Measurements from ENCODE around the gene SETD1A. TPM values are rescaled to one million over a fixed set of nuclear protein-coding genes. Genes with fewer than 3 reads are reported as not detected.
A peak's percentile ranks its signal among the peaks of the same experiment; 100 is the strongest.
"Not testable (repeated sequence)": the region's sequence is repeated elsewhere in the genome, so short reads cannot be mapped to it uniquely, and the experiment has no call there.

Gene SETD1A
- total RNA-seq, 1 donor from 2014 or later: 3.2 TPM

DNA sequence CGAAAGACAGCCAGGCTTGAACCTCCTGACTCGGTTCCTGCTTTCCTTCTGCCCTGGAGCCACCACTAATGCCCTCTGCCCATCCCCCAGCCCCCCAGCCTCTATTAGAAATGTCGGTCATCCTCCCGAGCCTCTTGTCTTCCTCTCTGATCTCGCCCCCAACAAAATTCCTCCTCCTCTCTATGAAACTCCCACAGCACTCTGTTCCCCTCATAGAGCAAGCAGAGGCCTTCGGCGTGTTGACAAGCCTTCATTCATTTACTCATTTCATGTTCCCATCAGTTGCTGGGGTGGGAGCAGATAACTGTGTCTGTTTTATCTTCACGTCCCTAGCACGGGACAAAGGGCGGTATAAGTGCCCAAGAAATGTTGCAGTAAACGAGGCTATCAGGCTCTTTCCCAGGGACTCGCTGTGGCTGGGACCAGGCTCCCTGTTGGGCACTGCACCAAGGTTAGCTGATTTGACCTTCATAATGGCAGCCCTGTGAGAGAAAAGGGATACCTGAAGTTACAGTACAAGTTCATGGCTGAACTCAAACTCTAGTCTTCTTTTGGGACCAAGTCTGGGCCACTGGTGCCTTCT is 26.4 kb upstream of the SETD1A start:
- Histone ChIP-seq H3K79me2 (ENCODE audit: low read depth) (peaks cover 2% of the 10 kb centered on the region), H3K9me3 (ENCODE audit: low read depth) (no peaks in the 10 kb centered on the region), H3K9ac (no peak overlapping the region), H2AFZ (replicated peaks) (no peak overlapping the region), H3K4me1 (no peaks in the 10 kb centered on the region), H4K20me1 (ENCODE audit: low read depth) (peaks cover 35% of the 10 kb centered on the region), H3K27me3 (no peaks in the 10 kb centered on the region), H3K4me2 (no peak overlapping the region), H3K36me3 (no peaks in the 10 kb centered on the region), H3F3A (ENCODE audit: low read depth) (peaks cover 12% of the 10 kb centered on the region), H3K27ac (no peak overlapping the region), H3K4me3 (no peak overlapping the region)
- no peak overlapping the region for H3K4me3 Mint-ChIP-seq
- peaks cover 20% of the 10 kb centered on the region for H3K36me3 Mint-ChIP-seq
- no peaks in the 10 kb centered on the region for H3K9me3 Mint-ChIP-seq
- TF ChIP-seq, protein P1, sequence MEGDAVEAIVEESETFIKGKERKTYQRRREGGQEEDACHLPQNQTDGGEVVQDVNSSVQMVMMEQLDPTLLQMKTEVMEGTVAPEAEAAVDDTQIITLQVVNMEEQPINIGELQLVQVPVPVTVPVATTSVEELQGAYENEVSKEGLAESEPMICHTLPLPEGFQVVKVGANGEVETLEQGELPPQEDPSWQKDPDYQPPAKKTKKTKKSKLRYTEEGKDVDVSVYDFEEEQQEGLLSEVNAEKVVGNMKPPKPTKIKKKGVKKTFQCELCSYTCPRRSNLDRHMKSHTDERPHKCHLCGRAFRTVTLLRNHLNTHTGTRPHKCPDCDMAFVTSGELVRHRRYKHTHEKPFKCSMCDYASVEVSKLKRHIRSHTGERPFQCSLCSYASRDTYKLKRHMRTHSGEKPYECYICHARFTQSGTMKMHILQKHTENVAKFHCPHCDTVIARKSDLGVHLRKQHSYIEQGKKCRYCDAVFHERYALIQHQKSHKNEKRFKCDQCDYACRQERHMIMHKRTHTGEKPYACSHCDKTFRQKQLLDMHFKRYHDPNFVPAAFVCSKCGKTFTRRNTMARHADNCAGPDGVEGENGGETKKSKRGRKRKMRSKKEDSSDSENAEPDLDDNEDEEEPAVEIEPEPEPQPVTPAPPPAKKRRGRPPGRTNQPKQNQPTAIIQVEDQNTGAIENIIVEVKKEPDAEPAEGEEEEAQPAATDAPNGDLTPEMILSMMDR (IDR thresholded peaks at IDR 0.05): no peak
- TF ChIP-seq EZH2 (IDR thresholded peaks at IDR 0.05) (no peak), EZH2phosphoT487 (IDR thresholded peaks at IDR 0.05) (no peak)
- no peak for DNase-seq (ENCODE audit: low spot score)
- peaks cover 10% of the 10 kb centered on the region for H3K4me1 Mint-ChIP-seq
- no peak overlapping the region for H3K27ac Mint-ChIP-seq
- peaks cover 5% of the 10 kb centered on the region for H3K27me3 Mint-ChIP-seq (ENCODE audit: insufficient read depth, low read depth)

- Mint-ChIP-seq H3K27ac (peak overlapping the region; percentile 30), H3K4me1 (peaks cover 4% of the 10 kb centered on the region), H3K4me3 (peak overlapping the region; percentile 45), H3K9me3 (no peaks in the 10 kb centered on the region), H3K27me3 (ENCODE audit: insufficient read depth, low read depth) (peaks cover 2% of the 10 kb centered on the region), H3K36me3 (peaks cover 30% of the 10 kb centered on the region)
- H3K27ac ChIP-seq: no peak overlapping the region
- no peak overlapping the region for H2AFZ ChIP-seq (replicated peaks)
- no peak overlapping the region for H3K9ac ChIP-seq
- H3F3A ChIP-seq (ENCODE audit: low read depth): peaks cover 12% of the 10 kb centered on the region
- H3K4me1 ChIP-seq: no peaks in the 10 kb centered on the region
- peak; percentile 74 for DNase-seq (ENCODE audit: low spot score)
- H3K4me3 ChIP-seq: no peak overlapping the region
- TF ChIP-seq, protein P1 (IDR thresholded peaks at IDR 0.05): peak; percentile 64
- no peak for TF ChIP-seq EZH2 (IDR thresholded peaks at IDR 0.05)
- H3K36me3 ChIP-seq: no peaks in the 10 kb centered on the region
- H3K4me2 ChIP-seq: no peak overlapping the region
- no peaks in the 10 kb centered on the region for H3K27me3 ChIP-seq
- no peaks in the 10 kb centered on the region for H3K79me2 ChIP-seq (ENCODE audit: low read depth)
- peaks cover 16% of the 10 kb centered on the region for H4K20me1 ChIP-seq (ENCODE audit: low read depth)
- no peaks in the 10 kb centered on the region for H3K9me3 ChIP-seq (ENCODE audit: low read depth)
Measured at GRCh38 chr16:30934827-30935557, 22.6 kb upstream of the SETD1A start.

DNA sequence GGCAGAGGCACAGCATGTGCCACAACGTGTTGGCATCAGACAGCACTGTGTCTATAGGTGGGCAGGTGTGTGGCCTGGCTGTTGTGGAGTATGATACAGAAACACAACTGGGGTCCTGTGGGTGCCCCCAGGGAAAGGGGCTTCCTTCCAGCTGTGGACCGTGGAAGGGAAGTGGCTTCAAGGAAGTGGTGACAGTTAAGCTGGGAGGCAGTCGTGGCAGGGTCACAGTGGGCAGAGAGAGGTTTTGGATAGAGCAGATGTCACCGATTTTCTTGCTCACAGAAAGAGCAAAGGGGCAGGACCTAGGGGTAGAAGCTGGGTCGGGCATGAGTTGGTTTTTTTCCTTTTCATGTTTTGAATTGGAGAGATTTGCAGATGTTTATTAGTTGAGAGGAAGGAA is 19.9 kb upstream of the SETD1A start:
- Histone ChIP-seq H4K20me1 (ENCODE audit: low read depth) (peaks cover 27% of the 10 kb centered on the region), H3K4me3 (no peak overlapping the region), H3K36me3 (no peaks in the 10 kb centered on the region), H3K4me2 (no peak overlapping the region), H3F3A (ENCODE audit: low read depth) (peaks cover 24% of the 10 kb centered on the region), H2AFZ (replicated peaks) (no peak overlapping the region), H3K4me1 (no peaks in the 10 kb centered on the region), H3K27ac (no peak overlapping the region), H3K27me3 (no peaks in the 10 kb centered on the region), H3K79me2 (ENCODE audit: low read depth) (peaks cover 2% of the 10 kb centered on the region), H3K9ac (no peak overlapping the region), H3K9me3 (ENCODE audit: low read depth) (no peaks in the 10 kb centered on the region)
- no peak overlapping the region for H3K4me3 Mint-ChIP-seq
- H3K27me3 Mint-ChIP-seq (ENCODE audit: insufficient read depth, low read depth): no peaks in the 10 kb centered on the region
- peaks cover 27% of the 10 kb centered on the region for H3K36me3 Mint-ChIP-seq
- H3K9me3 Mint-ChIP-seq: no peaks in the 10 kb centered on the region
- no peak for TF ChIP-seq EZH2phosphoT487 (IDR thresholded peaks at IDR 0.05)
- TF ChIP-seq, protein P1 (IDR thresholded peaks at IDR 0.05): no peak
- TF ChIP-seq EZH2 (IDR thresholded peaks at IDR 0.05): no peak
- peaks cover 15% of the 10 kb centered on the region for H3K4me1 Mint-ChIP-seq
- DNase-seq (ENCODE audit: low spot score): no peak
- peak overlapping the region; percentile 1 for H3K27ac Mint-ChIP-seq

GRCh38 chr16:30939571-30939970 is 18.0 kb upstream of the SETD1A start:
- peaks cover 23% of the 10 kb centered on the region for H3F3A ChIP-seq (ENCODE audit: low read depth)
- H3K9me3 ChIP-seq (ENCODE audit: low read depth); DNase-seq (ENCODE audit: low spot score); H3K4me2 ChIP-seq; H3K4me3 ChIP-seq; H2AFZ ChIP-seq (replicated peaks); H3K27me3 ChIP-seq; H3K36me3 ChIP-seq; H3K9ac ChIP-seq; H3K27ac ChIP-seq; H3K4me1 ChIP-seq; H3K9me3 Mint-ChIP-seq; H3K27me3 Mint-ChIP-seq (ENCODE audit: insufficient read depth, low read depth): not testable (repeated sequence)
- Mint-ChIP-seq H3K4me3 (peak overlapping the region; percentile 46), H3K4me1 (peaks cover 17% of the 10 kb centered on the region), H3K36me3 (peaks cover 36% of the 10 kb centered on the region), H3K27ac (peak overlapping the region; percentile 93)
- peaks cover 29% of the 10 kb centered on the region for H4K20me1 ChIP-seq (ENCODE audit: low read depth)
- H3K79me2 ChIP-seq (ENCODE audit: low read depth): peaks cover 10% of the 10 kb centered on the region
